Mucosa of descending colon (tissue), 3 donors: ENCODE measurements around the gene ITPKC. TPM values are rescaled to one million over a fixed set of nuclear protein-coding genes. Genes with fewer than 3 reads are reported as not detected.

Experiments
- ATAC-seq: fragments of 200-7000 bp; cut with Tn5 transposase; one replicate; pipeline ENCODE4 v1.9.1; 2020; ENCODE audit warnings: mild to moderate bottlenecking, moderate library complexity
- DNase-seq, 3 donors: peaks; one replicate each; pipeline ENCODE4 v3.0.0-alpha.2; 2020
- H3K36me3 ChIP-seq: fragments of 200-600 bp; one replicate; pipeline ENCODE4 v1.8.0; 2021; ENCODE audit warnings: low read depth, mild to moderate bottlenecking
- H3K4me1 ChIP-seq: fragments of 200-600 bp; one replicate; pipeline ENCODE4 v1.8.0; 2021; ENCODE audit warnings: low read depth, mild to moderate bottlenecking
- H3K4me3 ChIP-seq: fragments of 200-600 bp; one replicate; pipeline ENCODE4 v1.8.0; 2021; ENCODE audit warnings: mild to moderate bottlenecking
- H3K9me3 ChIP-seq: fragments of 200-600 bp; one replicate; pipeline ENCODE4 v1.8.0; 2021; ENCODE audit warnings: mild to moderate bottlenecking
- CTCF ChIP-seq: fragments of 200-600 bp; IDR thresholded peaks from one replicate; pipeline ENCODE4 v1.8.0; 2022; ENCODE audit warnings: antibody characterized with exemption, mild to moderate bottlenecking
- intact Hi-C, 2 donors: fragments of 100-400 bp; cut with DNase I in 1 of 2; cut with micrococcal nuclease in 1 of 2; formaldehyde crosslinking; loops; one replicate each; pipeline versions ENCODE4 v1.11.0 to v1.11.1; 2022; cut with DNase I, micrococcal nuclease
- total RNA-seq, 3 donors: library from RNA; stranded (reverse); fragmentation: NEBNext Ultra II Directional in 2 of 3; extraction: Animal tissue kit (Norgen Biotek cat#: 25700) in 2 of 3; gene quantifications; one replicate each; pipeline versions ENCODE4 v1.2.1 to v1.2.4, GENCODE V29; 2021 to 2023
- donor health status: DM: no; HTN: no; CAD: no; lungs with moderate emphysema.
- donor health status: DM: no; HTN: no; CAD: no.
- donor health status: DM: no; HTN: yes; CAD: no.

Gene ITPKC
- total RNA-seq, 3 donors from 2014 or later: 22.1 to 26.1 (median 23.2) TPM

GRCh38 chr19:40733149-40733548 lies 16.2 kb downstream of the ITPKC start:
- Histone ChIP-seq H3K9me3 (no peaks in the 10 kb centered on the region), H3K36me3 (peaks cover 9% of the 10 kb centered on the region), H3K4me3 (no peak overlapping the region), H3K4me1 (peaks cover 5% of the 10 kb centered on the region)
- TF ChIP-seq CTCF: no peak
- DNase-seq (peak in 1 of 3 donors; percentile 24), ATAC-seq (no peak)
- intact Hi-C loops: no loop called here

- H3K4me1 ChIP-seq: peaks cover 5% of the 10 kb centered on the region
- H3K9me3 ChIP-seq: no peaks in the 10 kb centered on the region
- no peak overlapping the region for H3K4me3 ChIP-seq
- H3K36me3 ChIP-seq: peaks cover 5% of the 10 kb centered on the region
- DNase-seq: no peak
- no peak for TF ChIP-seq CTCF
- ATAC-seq: peak; percentile 50
- intact Hi-C loops: no loop called here
Observed at GRCh38 chr19:40735013-40735771, 18.3 kb downstream of the ITPKC start.

GRCh38 chr19:40736661-40737060 lies 19.7 kb downstream of the ITPKC start:
- Histone ChIP-seq H3K4me1 (peaks cover 5% of the 10 kb centered on the region), H3K9me3 (no peaks in the 10 kb centered on the region), H3K4me3 (no peak overlapping the region), H3K36me3 (peaks cover 5% of the 10 kb centered on the region)
- ATAC-seq (no peak), DNase-seq (peak in 1 of 3 donors; percentile 41)
- intact Hi-C loops: no loop called here
- TF ChIP-seq CTCF: no peak

GRCh38 chr19:40737102-40737644 lies 20.3 kb downstream of the ITPKC start:
- H3K4me1 ChIP-seq: peaks cover 5% of the 10 kb centered on the region
- DNase-seq: no peak
- H3K9me3 ChIP-seq: no peaks in the 10 kb centered on the region
- no peak for TF ChIP-seq CTCF
- H3K36me3 ChIP-seq: peaks cover 5% of the 10 kb centered on the region
- intact Hi-C loops: no loop called here
- H3K4me3 ChIP-seq: no peak overlapping the region
- no peak for ATAC-seq

GRCh38 chr19:40739030-40739839 lies 22.3 kb downstream of the ITPKC start:
- peaks cover 5% of the 10 kb centered on the region for H3K4me1 ChIP-seq
- ATAC-seq: no peak
- intact Hi-C loops: no loop called here
- DNase-seq: no peak
- no peak overlapping the region for H3K4me3 ChIP-seq
- no peaks in the 10 kb centered on the region for H3K9me3 ChIP-seq
- no peaks in the 10 kb centered on the region for H3K36me3 ChIP-seq
- no peak for TF ChIP-seq CTCF
